Measurements from ENCODE around the gene SH3YL1. TPM values are rescaled to one million over a fixed set of nuclear protein-coding genes. Genes with fewer than 3 reads are reported as not detected.

SH3YL1 gene
- total and polyA plus RNA-seq, 2 experiments from 2014 or later, result 35.6 to 45.8 TPM

DNA sequence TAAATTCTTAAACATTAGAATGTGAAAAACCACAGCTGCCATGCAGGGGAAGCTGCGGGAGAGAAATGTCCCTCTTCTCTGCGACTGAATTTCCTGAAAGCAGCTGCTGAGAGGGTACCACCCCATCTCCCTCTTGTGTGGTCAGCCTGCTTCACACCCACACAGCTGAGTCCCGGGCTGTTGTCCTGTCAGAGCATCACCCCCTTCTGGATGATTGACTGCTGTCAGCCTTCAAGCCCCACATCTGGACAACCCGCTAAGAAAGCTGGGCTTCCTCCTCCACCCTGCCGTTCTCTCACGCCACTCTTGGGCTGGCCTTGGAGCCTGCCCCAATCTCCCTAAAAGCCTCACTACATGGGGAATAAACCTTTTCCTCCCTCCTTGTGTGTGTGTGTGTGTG is 26.0 kb downstream of the SH3YL1 start:
- no peaks in the 10 kb centered on the region for H3K36me3 ChIP-seq (ENCODE audit: insufficient read depth)
- Mint-ChIP-seq H3K27ac (no peak overlapping the region), H3K27me3 (ENCODE audit: insufficient read depth, low read depth, poor library complexity) (peaks cover 3% of the 10 kb centered on the region), H3K4me1 (peaks cover 29% of the 10 kb centered on the region), H3K36me3 (ENCODE audit: low read depth) (peaks cover 22% of the 10 kb centered on the region), H3K4me3 (no peak overlapping the region), H3K9me3 (no peaks in the 10 kb centered on the region; the same call in 2 of the 3 replicates)
- no peaks in the 10 kb centered on the region for H3F3A ChIP-seq (replicated peaks; ENCODE audit: low read depth)
- H3K9me2 ChIP-seq (ENCODE audit: insufficient read depth), result peaks cover 5% of the 10 kb centered on the region; the same call in 1 of the 2 replicates
- no peak; the same call in 2 of the 3 replicates for ATAC-seq
- H3K79me2 ChIP-seq (replicated peaks; ENCODE audit: insufficient read depth), result no peaks in the 10 kb centered on the region
- no peak overlapping the region for H3K27ac ChIP-seq (ENCODE audit: low read depth)
- no peak overlapping the region for H2AFZ ChIP-seq
- TF ChIP-seq ZNF331 (CRISPR knock-in tag; IDR thresholded peaks at IDR 0.05; ENCODE audit: low read depth) (no peak), ZNF114 (CRISPR knock-in tag; IDR thresholded peaks at IDR 0.05) (no peak), NANOG (IDR thresholded peaks at IDR 0.05; ENCODE audit: borderline replicate concordance) (no peak), STAT1 (IDR thresholded peaks at IDR 0.05; ENCODE audit: unreplicated experiment) (no peak), JUNB (IDR thresholded peaks at IDR 0.05; ENCODE audit: unreplicated experiment) (no peak), EZH2 (IDR thresholded peaks at IDR 0.05; ENCODE audit: low read depth, unreplicated experiment) (no peak), EZH2phosphoT487 (IDR thresholded peaks at IDR 0.05; ENCODE audit: unreplicated experiment) (no peak), CREB1 (CRISPR knock-in tag; IDR thresholded peaks at IDR 0.05; ENCODE audit: low read depth) (no peak), POLR2AphosphoS5 (IDR thresholded peaks at IDR 0.05; ENCODE audit: low read depth) (no peak)
- TF ChIP-seq, protein P1, sequence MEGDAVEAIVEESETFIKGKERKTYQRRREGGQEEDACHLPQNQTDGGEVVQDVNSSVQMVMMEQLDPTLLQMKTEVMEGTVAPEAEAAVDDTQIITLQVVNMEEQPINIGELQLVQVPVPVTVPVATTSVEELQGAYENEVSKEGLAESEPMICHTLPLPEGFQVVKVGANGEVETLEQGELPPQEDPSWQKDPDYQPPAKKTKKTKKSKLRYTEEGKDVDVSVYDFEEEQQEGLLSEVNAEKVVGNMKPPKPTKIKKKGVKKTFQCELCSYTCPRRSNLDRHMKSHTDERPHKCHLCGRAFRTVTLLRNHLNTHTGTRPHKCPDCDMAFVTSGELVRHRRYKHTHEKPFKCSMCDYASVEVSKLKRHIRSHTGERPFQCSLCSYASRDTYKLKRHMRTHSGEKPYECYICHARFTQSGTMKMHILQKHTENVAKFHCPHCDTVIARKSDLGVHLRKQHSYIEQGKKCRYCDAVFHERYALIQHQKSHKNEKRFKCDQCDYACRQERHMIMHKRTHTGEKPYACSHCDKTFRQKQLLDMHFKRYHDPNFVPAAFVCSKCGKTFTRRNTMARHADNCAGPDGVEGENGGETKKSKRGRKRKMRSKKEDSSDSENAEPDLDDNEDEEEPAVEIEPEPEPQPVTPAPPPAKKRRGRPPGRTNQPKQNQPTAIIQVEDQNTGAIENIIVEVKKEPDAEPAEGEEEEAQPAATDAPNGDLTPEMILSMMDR (conservative IDR thresholded peaks at IDR 0.05; ENCODE audit: low read depth in 2 of 2), result no peak
- TF ChIP-seq, protein P2, sequence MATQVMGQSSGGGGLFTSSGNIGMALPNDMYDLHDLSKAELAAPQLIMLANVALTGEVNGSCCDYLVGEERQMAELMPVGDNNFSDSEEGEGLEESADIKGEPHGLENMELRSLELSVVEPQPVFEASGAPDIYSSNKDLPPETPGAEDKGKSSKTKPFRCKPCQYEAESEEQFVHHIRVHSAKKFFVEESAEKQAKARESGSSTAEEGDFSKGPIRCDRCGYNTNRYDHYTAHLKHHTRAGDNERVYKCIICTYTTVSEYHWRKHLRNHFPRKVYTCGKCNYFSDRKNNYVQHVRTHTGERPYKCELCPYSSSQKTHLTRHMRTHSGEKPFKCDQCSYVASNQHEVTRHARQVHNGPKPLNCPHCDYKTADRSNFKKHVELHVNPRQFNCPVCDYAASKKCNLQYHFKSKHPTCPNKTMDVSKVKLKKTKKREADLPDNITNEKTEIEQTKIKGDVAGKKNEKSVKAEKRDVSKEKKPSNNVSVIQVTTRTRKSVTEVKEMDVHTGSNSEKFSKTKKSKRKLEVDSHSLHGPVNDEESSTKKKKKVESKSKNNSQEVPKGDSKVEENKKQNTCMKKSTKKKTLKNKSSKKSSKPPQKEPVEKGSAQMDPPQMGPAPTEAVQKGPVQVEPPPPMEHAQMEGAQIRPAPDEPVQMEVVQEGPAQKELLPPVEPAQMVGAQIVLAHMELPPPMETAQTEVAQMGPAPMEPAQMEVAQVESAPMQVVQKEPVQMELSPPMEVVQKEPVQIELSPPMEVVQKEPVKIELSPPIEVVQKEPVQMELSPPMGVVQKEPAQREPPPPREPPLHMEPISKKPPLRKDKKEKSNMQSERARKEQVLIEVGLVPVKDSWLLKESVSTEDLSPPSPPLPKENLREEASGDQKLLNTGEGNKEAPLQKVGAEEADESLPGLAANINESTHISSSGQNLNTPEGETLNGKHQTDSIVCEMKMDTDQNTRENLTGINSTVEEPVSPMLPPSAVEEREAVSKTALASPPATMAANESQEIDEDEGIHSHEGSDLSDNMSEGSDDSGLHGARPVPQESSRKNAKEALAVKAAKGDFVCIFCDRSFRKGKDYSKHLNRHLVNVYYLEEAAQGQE (IDR thresholded peaks at IDR 0.05; ENCODE audit: unreplicated experiment), result no peak
- TF ChIP-seq, protein P3, sequence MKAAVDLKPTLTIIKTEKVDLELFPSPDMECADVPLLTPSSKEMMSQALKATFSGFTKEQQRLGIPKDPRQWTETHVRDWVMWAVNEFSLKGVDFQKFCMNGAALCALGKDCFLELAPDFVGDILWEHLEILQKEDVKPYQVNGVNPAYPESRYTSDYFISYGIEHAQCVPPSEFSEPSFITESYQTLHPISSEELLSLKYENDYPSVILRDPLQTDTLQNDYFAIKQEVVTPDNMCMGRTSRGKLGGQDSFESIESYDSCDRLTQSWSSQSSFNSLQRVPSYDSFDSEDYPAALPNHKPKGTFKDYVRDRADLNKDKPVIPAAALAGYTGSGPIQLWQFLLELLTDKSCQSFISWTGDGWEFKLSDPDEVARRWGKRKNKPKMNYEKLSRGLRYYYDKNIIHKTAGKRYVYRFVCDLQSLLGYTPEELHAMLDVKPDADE (IDR thresholded peaks at IDR 0.05), result no peak
- TF ChIP-seq, protein P4, sequence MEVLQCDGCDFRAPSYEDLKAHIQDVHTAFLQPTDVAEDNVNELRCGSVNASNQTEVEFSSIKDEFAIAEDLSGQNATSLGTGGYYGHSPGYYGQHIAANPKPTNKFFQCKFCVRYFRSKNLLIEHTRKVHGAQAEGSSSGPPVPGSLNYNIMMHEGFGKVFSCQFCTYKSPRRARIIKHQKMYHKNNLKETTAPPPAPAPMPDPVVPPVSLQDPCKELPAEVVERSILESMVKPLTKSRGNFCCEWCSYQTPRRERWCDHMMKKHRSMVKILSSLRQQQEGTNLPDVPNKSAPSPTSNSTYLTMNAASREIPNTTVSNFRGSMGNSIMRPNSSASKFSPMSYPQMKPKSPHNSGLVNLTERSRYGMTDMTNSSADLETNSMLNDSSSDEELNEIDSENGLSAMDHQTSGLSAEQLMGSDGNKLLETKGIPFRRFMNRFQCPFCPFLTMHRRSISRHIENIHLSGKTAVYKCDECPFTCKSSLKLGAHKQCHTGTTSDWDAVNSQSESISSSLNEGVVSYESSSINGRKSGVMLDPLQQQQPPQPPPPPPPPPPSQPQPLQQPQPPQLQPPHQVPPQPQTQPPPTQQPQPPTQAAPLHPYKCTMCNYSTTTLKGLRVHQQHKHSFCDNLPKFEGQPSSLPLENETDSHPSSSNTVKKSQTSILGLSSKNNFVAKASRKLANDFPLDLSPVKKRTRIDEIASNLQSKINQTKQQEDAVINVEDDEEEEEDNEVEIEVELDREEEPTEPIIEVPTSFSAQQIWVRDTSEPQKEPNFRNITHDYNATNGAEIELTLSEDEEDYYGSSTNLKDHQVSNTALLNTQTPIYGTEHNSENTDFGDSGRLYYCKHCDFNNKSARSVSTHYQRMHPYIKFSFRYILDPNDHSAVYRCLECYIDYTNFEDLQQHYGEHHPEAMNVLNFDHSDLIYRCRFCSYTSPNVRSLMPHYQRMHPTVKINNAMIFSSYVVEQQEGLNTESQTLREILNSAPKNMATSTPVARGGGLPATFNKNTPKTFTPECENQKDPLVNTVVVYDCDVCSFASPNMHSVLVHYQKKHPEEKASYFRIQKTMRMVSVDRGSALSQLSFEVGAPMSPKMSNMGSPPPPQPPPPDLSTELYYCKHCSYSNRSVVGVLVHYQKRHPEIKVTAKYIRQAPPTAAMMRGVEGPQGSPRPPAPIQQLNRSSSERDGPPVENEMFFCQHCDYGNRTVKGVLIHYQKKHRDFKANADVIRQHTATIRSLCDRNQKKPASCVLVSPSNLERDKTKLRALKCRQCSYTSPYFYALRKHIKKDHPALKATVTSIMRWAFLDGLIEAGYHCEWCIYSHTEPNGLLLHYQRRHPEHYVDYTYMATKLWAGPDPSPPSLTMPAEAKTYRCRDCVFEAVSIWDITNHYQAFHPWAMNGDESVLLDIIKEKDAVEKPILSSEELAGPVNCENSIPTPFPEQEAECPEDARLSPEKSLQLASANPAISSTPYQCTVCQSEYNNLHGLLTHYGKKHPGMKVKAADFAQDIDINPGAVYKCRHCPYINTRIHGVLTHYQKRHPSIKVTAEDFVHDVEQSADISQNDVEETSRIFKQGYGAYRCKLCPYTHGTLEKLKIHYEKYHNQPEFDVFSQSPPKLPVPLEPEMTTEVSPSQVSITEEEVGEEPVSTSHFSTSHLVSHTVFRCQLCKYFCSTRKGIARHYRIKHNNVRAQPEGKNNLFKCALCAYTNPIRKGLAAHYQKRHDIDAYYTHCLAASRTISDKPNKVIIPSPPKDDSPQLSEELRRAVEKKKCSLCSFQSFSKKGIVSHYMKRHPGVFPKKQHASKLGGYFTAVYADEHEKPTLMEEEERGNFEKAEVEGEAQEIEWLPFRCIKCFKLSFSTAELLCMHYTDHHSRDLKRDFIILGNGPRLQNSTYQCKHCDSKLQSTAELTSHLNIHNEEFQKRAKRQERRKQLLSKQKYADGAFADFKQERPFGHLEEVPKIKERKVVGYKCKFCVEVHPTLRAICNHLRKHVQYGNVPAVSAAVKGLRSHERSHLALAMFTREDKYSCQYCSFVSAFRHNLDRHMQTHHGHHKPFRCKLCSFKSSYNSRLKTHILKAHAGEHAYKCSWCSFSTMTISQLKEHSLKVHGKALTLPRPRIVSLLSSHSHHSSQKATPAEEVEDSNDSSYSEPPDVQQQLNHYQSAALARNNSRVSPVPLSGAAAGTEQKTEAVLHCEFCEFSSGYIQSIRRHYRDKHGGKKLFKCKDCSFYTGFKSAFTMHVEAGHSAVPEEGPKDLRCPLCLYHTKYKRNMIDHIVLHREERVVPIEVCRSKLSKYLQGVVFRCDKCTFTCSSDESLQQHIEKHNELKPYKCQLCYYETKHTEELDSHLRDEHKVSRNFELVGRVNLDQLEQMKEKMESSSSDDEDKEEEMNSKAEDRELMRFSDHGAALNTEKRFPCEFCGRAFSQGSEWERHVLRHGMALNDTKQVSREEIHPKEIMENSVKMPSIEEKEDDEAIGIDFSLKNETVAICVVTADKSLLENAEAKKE (CRISPR knock-in tag; IDR thresholded peaks at IDR 0.05), result no peak
- H3K27me3 ChIP-seq (ENCODE audit: insufficient read depth), result no peaks in the 10 kb centered on the region
- peaks cover 12% of the 10 kb centered on the region for H3K4me1 ChIP-seq (ENCODE audit: insufficient read depth)
- DNase-seq (ENCODE audit: low spot score), result no peak
- no peak overlapping the region for H3K4me3 ChIP-seq
- no peak overlapping the region for H3K4me2 ChIP-seq
- H4K20me1 ChIP-seq (replicated peaks; ENCODE audit: insufficient read depth), result no peaks in the 10 kb centered on the region
